ENCODE data around the gene LRRC4C. TPM values are rescaled to one million over a fixed set of nuclear protein-coding genes. Genes with fewer than 3 reads are reported as not detected.
A peak's percentile ranks its signal among the peaks of the same experiment; 100 is the strongest.

The LRRC4C gene
- total RNA-seq, 1 donor from 2014 or later = 5.5 TPM

DNA sequence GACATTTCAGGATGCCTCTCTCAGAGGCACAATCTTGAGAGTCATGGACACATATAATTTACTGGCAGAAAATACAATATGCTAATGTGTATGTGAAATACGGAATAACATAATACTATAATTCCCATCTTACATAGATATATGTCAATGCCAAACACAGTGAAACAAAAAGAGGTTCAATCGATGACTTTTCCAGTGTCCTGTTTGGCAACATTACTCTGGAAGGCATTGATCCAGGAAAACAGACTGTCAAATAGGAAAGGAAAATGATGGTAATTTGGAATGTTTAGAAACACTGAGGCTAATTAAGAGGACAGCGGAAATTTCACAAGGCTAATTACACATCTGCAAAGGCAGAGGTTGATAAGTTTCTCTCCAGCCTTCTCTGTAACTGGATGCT lies 942.3 kb downstream of the LRRC4C start:
- TF ChIP-seq, protein P1, sequence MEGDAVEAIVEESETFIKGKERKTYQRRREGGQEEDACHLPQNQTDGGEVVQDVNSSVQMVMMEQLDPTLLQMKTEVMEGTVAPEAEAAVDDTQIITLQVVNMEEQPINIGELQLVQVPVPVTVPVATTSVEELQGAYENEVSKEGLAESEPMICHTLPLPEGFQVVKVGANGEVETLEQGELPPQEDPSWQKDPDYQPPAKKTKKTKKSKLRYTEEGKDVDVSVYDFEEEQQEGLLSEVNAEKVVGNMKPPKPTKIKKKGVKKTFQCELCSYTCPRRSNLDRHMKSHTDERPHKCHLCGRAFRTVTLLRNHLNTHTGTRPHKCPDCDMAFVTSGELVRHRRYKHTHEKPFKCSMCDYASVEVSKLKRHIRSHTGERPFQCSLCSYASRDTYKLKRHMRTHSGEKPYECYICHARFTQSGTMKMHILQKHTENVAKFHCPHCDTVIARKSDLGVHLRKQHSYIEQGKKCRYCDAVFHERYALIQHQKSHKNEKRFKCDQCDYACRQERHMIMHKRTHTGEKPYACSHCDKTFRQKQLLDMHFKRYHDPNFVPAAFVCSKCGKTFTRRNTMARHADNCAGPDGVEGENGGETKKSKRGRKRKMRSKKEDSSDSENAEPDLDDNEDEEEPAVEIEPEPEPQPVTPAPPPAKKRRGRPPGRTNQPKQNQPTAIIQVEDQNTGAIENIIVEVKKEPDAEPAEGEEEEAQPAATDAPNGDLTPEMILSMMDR (conservative IDR thresholded peaks at IDR 0.05) = no peak
- peaks cover 2% of the 10 kb centered on the region for H3K9me3 Mint-ChIP-seq
- no peaks in the 10 kb centered on the region for H3K36me3 Mint-ChIP-seq (ENCODE audit: low read depth)
- no peak for DNase-seq (ENCODE audit: low read depth, low spot score)
- no peak overlapping the region for H3K4me3 Mint-ChIP-seq
- no peaks in the 10 kb centered on the region for H3K4me1 Mint-ChIP-seq
- no peaks in the 10 kb centered on the region for H3K27me3 Mint-ChIP-seq (ENCODE audit: low read depth)
- H3K27ac Mint-ChIP-seq (ENCODE audit: unreplicated experiment) = no peak overlapping the region

DNA sequence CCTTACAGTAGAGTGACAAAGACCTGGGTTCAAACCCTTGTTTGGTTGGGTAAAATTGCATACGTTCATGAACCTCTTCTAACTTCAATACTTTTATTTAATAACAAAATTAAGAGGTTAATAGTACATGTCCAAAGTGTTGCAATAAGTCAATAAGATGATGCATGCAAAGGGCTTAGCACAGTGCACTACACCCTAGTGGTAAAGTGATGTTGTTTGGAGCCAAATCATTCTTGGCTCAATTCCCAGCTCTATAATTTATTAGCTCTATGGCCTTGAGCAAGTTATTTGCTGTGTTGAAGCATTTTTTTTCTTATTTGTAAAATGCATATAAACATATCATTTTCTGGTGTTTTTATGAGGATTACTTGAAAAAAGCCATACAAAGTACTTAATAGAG lies 945.3 kb downstream of the LRRC4C start:
- no peaks in the 10 kb centered on the region for H3K27me3 Mint-ChIP-seq (ENCODE audit: low read depth)
- TF ChIP-seq, protein P1 (conservative IDR thresholded peaks at IDR 0.05) = no peak
- no peak for DNase-seq (ENCODE audit: low read depth, low spot score)
- H3K4me3 Mint-ChIP-seq = no peak overlapping the region
- H3K9me3 Mint-ChIP-seq = peaks cover 2% of the 10 kb centered on the region
- no peaks in the 10 kb centered on the region for H3K36me3 Mint-ChIP-seq (ENCODE audit: low read depth)
- H3K4me1 Mint-ChIP-seq = no peaks in the 10 kb centered on the region
- peak overlapping the region; percentile 36 for H3K27ac Mint-ChIP-seq (ENCODE audit: unreplicated experiment)

DNA sequence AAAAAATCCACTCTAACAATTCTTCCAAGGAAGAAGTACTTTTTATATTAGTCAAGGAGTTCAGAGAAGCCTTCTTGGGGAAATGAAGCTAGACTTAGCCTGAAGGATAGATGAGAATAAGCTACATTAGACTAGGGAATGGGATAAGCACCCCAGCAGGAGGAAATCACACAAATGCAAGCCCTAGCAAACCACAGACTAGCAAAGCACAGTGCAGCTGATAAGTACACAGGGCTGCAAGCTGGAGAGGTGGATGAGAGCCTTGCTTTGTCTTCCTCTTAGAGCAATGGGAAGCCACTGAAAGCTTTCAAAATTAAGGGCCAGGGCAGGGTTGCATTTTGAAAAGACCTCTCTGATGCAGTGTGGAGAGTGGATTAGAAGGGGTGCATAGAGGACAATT lies 946.2 kb downstream of the LRRC4C start:
- H3K9me3 Mint-ChIP-seq = peaks cover 2% of the 10 kb centered on the region

DNA sequence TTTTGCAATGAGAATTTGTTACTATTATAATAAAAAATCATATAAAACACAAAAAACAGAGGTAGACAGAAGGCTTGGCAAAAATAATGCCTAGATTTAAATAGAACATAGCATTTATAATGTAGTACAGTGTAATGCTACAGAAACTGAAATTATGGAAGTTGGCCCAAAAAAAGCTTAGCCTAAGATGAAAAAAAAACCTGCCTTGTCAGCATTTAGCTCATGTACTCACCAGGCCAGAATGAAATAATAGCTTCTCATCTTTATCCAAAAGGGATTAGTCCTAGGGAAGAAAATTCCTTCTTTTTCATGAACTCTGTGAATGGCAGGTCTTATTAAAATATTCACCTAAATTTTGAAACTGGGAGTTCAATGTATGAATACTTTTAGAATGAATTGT lies 951.1 kb downstream of the LRRC4C start:
- no peak for DNase-seq (ENCODE audit: low read depth, low spot score)
- TF ChIP-seq, protein P1 (conservative IDR thresholded peaks at IDR 0.05) = no peak
- Mint-ChIP-seq H3K9me3 (no peaks in the 10 kb centered on the region), H3K36me3 (ENCODE audit: low read depth) (no peaks in the 10 kb centered on the region), H3K27ac (ENCODE audit: unreplicated experiment) (no peak overlapping the region), H3K27me3 (ENCODE audit: low read depth) (no peaks in the 10 kb centered on the region), H3K4me3 (no peak overlapping the region), H3K4me1 (no peaks in the 10 kb centered on the region)

More for the DNA sequence above, 946.2 kb downstream of the LRRC4C start:
- H3K27ac Mint-ChIP-seq (ENCODE audit: unreplicated experiment) = no peak overlapping the region
- H3K4me1 Mint-ChIP-seq = no peaks in the 10 kb centered on the region
- no peak overlapping the region for H3K4me3 Mint-ChIP-seq
- no peaks in the 10 kb centered on the region for H3K36me3 Mint-ChIP-seq (ENCODE audit: low read depth)
- DNase-seq (ENCODE audit: low read depth, low spot score) = no peak
- H3K27me3 Mint-ChIP-seq (ENCODE audit: low read depth) = no peaks in the 10 kb centered on the region
- TF ChIP-seq, protein P1 (conservative IDR thresholded peaks at IDR 0.05) = no peak

DNA sequence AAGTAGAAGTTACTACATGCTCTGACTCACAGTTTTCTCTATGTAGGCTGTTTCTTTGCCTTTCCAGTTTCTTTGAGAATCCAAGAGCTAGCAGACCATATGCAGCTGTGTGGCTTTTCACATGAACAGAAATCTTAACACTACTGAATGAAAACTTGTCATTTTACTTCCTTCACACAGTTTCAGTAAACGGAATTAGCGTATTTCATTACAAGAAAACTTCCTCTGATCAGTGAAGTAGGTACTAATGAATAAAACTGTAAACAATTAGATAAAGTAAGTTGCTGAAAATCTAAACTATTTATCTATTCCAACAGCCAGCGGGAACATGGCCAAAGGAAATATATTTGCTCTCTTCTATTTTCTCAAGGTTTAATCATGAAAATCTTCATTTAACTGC lies 953.2 kb downstream of the LRRC4C start:
- Mint-ChIP-seq H3K9me3 (peaks cover 5% of the 10 kb centered on the region), H3K4me1 (no peaks in the 10 kb centered on the region), H3K27ac (ENCODE audit: unreplicated experiment) (no peak overlapping the region), H3K4me3 (no peak overlapping the region), H3K36me3 (ENCODE audit: low read depth) (no peaks in the 10 kb centered on the region), H3K27me3 (ENCODE audit: low read depth) (no peaks in the 10 kb centered on the region)
- DNase-seq (ENCODE audit: low read depth, low spot score) = no peak
- TF ChIP-seq, protein P1 (conservative IDR thresholded peaks at IDR 0.05) = no peak

DNA sequence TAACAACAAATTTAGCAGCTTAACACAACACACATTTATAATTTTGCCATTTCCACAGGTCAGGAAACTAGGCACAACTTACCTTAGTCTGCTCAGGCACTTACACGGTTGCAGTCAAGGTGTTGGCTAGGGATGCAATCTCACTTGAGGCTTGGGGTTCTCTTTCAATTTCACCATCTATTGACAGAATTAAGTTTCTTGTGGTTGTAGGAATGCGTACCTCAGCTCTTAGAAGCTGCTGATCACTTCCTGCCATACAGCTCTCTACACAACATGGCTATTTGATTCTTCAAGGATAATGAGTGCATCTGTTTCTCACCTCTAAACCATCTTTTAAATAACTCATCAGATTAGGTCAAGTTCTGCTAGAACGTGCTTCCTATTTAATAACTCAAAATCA lies 968.1 kb downstream of the LRRC4C start:
- Mint-ChIP-seq H3K27ac (ENCODE audit: unreplicated experiment) (no peak overlapping the region), H3K27me3 (ENCODE audit: low read depth) (no peaks in the 10 kb centered on the region), H3K4me1 (no peaks in the 10 kb centered on the region), H3K4me3 (no peak overlapping the region), H3K9me3 (peaks cover 3% of the 10 kb centered on the region), H3K36me3 (ENCODE audit: low read depth) (no peaks in the 10 kb centered on the region)
- DNase-seq (ENCODE audit: low read depth, low spot score) = no peak
- TF ChIP-seq, protein P1 (conservative IDR thresholded peaks at IDR 0.05) = no peak

Data from neural crest cell (in vitro differentiated cells).